Measurements from ENCODE around the gene LRRN4. TPM values are rescaled to one million over a fixed set of nuclear protein-coding genes. Genes with fewer than 3 reads are reported as not detected.

LRRN4 gene
- total and polyA plus RNA-seq, 2 of the 8 experiments (the other 6 are each of a cell fraction or from before 2014, with no cell fraction given), result 0.21 to 0.89 TPM

GRCh38 chr20:6060213-6060612, 6.4 kb upstream of the LRRN4 start (continued):
- TF ChIP-seq CHD7 (IDR thresholded peaks at IDR 0.05; ENCODE audit: insufficient replicate concordance, low read length) (no peak), POLR2AphosphoS5 (IDR thresholded peaks at IDR 0.05; ENCODE audit: low read depth, low read length) (no peak), BACH1 (IDR thresholded peaks at IDR 0.05; ENCODE audit: low read length) (no peak)

All from H1 (cell line).